GM10266 (cell line): Measurements from ENCODE around the gene NR5A1.

ENCODE experiments used
- DNase-seq: peaks from one replicate; pipeline ENCODE4 v3.0.0; 2012; ENCODE audit errors: extremely low spot score
- CTCF ChIP-seq: IDR thresholded peaks from 2 replicates; pipeline ENCODE4 v1.5.1; 2012; ENCODE audit warnings: mild to moderate bottlenecking, low read depth; ENCODE audit not compliant: control insufficient read depth, insufficient read depth; ENCODE audit errors: missing control alignments

NR5A1 gene

GRCh38 chr9:124498499-124499146 lies 8.6 kb downstream of the NR5A1 start:
- no peak for TF ChIP-seq CTCF

GRCh38 chr9:124498040-124498439 lies 9.2 kb downstream of the NR5A1 start:
- TF ChIP-seq CTCF: no peak
- no peak for DNase-seq

More at GRCh38 chr9:124498499-124499146, 8.6 kb downstream of the NR5A1 start:
- DNase-seq: no peak

GRCh38 chr9:124497441-124497840 lies 9.8 kb downstream of the NR5A1 start:
- no peak for TF ChIP-seq CTCF
- DNase-seq: no peak

- TF ChIP-seq CTCF: no peak
- DNase-seq: no peak
Observed at GRCh38 chr9:124496463-124496862, 10.7 kb downstream of the NR5A1 start.

- no peak for TF ChIP-seq CTCF
Observed at GRCh38 chr9:124496075-124496449, 11.1 kb downstream of the NR5A1 start.

GRCh38 chr9:124495126-124496074 lies 11.8 kb downstream of the NR5A1 start:
- DNase-seq: no peak
- no peak for TF ChIP-seq CTCF

More at GRCh38 chr9:124496075-124496449, 11.1 kb downstream of the NR5A1 start:
- no peak for DNase-seq
